Hindlimb muscle (tissue), 1 donor: ENCODE measurements around the gene GAS2L3. TPM values are rescaled to one million over a fixed set of nuclear protein-coding genes. Genes with fewer than 3 reads are reported as not detected.
"Not testable (repeated sequence)": the region's sequence is repeated elsewhere in the genome, so short reads cannot be mapped to it uniquely, and the experiment has no call there.

Experiments used
- DNase-seq: peaks from one replicate; pipeline ENCODE4 v3.0.0-alpha.2; 2013
- polyA plus RNA-seq: library from polyadenylated mRNA; unstranded; fragments of 120-200 nt; gene quantifications from one replicate; pipeline ENCODE4 v1.2.1, GENCODE V29; 2013; ENCODE audit not compliant: insufficient read length

GAS2L3 gene
- 16.6 TPM for polyA plus RNA-seq

GRCh38 chr12:100573292-100574186 is at the start of gene GAS2L3:
Gene GAS2L3 (plus strand): TSS chr12:100573684. CDS start chr12:100594905, 21,221 bp downstream.
- DNase-seq = peak; percentile 92

GRCh38 chr12:100528034-100528433 is 45.5 kb upstream of the GAS2L3 start:
- DNase-seq = no peak

DNA sequence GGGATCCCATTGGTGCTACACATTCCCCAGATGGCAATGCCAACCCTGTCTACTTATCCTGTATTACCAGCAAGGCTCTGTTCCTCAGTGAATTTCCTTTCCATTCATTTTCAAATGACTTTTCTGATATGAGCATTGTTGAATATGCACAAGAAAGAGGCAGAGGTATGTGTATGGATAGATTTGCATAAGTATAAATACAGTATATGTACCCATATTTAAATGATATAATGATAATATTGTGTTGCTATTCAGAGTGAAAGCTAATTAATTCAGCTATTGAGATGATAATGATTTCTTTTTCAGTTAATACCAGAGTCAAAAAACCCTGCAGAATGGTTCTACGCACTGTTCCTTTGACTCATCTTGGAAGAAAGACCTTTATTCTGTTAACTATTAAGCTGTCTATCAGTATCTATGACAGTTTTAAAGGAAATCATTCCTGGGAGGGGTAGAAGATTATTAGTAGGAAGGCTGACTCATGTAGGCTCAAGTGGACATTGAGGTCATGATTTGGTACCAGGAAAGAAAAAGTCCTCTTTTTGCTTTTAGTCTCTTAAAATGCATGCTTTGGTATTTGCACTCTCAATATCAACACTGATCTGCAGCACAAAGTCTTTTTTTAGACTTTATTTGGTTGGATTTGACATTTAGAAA is 44.9 kb upstream of the GAS2L3 start:
- DNase-seq = no peak

GRCh38 chr12:100529756-100530350 is 43.6 kb upstream of the GAS2L3 start:
- DNase-seq = no peak

DNA sequence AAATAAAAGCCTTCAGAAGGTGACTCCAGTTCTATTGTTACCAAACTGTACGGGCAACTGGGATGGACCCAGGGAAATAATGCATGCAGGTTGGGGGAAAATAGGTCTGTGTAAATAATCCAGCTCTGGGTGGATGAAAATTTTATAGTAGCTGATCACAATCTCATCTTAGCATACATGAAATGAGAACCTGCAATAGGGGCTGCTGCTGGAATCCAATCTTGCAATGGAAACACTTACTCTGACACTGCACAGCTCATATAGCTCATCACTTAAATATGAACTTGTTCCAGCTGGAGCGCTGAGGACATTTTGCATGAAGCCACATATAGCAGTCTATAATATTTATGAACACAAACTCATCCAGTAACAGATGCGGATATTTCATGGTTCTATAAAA is 40.1 kb upstream of the GAS2L3 start:
- DNase-seq = no peak

- DNase-seq = no peak
Observed at GRCh38 chr12:100534625-100535227, 38.8 kb upstream of the GAS2L3 start.

DNA sequence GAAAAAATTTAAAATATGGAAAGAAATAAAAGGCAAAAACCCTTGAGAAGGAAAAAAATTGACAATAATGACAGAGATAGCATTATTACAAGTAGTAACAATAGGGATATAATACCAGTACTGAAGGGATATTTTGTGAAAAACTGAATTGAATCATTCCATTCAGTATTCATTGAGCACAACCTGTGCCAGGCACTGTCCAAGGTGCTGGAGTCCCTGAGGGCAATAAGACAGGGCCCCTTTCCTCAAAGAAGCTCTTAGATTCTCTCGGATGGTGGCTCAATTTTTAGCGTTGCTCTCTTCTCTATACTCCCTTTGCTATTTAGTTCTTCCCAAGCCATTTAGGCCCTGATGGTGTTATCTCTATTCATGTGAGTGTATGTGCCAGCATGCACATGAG is 34.3 kb upstream of the GAS2L3 start:
- DNase-seq = peak; percentile 37

DNA sequence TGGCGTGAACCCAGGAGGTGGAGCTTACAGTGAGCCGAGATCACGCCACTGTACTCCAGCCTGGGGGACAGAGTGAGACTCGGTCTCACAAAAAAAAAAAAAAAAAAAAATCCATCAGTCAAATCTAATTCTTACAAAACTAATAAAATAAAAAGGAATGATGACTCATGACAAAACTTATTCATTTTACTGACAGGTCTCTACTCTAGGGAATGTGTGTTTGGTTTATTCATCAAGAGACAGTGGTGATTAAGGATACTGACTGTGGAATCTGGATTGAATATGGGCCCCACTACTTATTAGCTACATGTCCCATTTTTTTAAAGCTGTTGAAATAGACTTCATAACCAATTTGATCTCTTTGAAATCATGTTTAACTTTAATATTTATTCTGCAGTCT is 29.3 kb upstream of the GAS2L3 start:
- DNase-seq = no peak

DNA sequence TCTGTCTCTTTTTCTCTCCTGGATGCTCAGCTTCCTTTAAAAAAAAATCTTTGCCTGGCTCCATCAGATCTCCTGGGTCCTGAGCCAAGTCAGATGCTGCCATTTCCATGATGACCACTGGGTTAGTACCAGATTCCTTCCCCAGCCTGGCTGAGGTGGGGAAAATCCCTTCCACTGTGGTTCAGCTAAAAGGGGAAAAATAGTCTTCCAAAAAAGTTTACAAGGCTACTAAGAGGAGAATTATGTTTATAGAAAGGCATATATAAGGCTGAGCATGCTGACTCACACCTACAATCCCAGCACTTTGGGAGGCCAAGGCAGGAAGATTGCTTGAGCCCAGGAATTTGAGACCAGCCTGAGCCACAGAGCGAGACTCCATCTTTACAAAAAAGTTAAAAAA is 28.4 kb upstream of the GAS2L3 start:
- no peak for DNase-seq

DNA sequence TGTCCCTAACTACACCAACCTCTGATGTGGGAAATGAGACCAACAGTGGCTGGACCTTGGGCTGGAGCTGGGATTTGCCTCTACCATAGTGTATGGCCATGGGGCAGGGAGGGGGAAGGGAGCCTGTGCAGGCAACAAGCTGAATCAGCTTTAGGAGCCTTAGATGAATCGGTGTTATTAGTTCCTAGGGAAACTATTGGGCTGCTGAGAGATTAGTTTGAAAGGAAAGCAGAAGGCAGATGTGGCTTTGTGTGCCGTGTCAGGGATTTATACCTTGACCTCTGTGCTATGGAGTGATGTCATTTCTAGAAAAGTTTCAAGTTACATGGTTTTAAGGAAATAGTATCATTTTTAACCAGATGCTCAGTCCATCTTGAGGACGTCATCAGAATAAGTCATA is 19.5 kb upstream of the GAS2L3 start:
- DNase-seq = no peak

DNA sequence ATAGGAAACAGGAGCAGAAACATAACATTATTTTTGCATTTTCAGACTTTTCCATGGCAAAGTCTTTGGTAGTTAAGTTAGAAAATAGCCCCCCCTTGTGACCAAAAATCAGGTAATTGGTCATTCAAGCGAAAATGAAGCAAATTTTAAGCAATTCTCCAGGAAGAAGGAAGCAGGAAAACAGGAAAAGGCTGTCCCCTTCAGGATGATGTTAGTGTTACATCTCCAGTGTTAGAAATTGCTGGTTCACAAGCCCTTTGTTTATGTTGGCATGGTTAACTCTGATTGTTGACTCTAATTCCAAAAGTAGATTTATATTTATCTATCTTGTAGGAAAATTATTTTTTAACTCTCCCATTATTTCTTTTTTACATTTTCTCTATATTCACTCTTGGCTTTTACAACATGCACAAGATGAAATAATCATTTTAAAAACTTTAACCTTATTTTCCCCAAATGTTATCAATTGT is 18.8 kb upstream of the GAS2L3 start:
- peak; percentile 79 for DNase-seq

DNA sequence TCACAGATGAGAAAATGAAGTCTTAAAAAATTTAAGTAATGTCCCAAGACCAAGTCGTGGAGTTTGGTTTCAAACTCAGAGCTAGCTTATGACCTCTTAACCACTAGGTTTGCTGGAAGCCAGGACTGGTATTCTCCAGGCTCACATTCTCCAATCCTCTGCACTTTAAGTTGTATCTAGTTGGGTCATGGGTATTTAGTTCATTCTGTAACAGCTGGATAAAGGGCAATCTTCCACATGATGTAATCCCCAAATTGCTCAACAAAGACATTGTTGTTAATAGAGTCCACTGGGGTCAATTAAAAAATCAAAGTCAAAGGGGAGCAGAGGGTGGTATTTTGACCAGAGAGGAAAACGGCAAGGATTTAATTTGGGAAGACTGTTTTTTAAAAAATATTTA is 17.8 kb upstream of the GAS2L3 start:
- no peak for DNase-seq

GRCh38 chr12:100557357-100557756 is 16.1 kb upstream of the GAS2L3 start:
- no peak for DNase-seq

DNA sequence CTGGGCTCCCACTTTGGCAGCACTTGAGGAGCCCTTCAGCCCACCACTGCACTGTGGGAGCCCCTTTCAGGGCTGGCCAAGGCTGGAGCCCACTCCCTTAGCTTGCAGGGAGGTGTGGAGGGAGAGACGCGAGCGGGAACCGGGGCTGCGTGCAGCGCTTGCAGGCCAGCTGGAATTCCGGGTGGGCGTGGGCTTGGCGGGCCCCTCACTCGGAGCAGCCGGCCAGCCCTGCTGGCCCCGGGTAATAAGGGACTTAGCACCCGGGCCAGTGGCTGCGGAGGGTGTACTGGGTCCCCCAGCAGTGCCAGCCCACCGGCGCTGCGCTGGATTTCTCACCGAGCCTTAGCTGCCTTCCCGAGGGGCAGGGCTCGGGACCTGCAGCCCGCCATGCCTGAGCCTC is 14.2 kb upstream of the GAS2L3 start:
- not testable (repeated sequence) for DNase-seq

DNA sequence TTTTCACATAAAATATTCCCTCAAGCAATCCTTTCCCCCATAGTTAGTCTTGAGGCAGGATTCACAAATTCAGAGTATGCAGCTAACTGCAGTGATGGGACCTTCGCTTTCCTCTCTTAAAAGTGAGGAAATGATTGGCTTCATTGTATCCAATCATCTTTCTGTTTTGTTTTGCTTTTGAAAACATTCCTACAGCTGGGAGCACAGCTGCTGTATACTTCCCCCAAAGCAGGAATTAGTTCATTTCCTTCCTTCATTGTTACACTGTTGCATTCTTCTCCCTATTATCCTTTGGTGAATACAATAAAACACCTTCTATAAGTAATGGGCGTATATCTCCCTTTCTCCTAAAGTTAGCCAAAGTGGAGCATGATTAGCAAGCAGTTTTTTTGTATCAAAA is 9.4 kb upstream of the GAS2L3 start:
- DNase-seq = peak; percentile 33

DNA sequence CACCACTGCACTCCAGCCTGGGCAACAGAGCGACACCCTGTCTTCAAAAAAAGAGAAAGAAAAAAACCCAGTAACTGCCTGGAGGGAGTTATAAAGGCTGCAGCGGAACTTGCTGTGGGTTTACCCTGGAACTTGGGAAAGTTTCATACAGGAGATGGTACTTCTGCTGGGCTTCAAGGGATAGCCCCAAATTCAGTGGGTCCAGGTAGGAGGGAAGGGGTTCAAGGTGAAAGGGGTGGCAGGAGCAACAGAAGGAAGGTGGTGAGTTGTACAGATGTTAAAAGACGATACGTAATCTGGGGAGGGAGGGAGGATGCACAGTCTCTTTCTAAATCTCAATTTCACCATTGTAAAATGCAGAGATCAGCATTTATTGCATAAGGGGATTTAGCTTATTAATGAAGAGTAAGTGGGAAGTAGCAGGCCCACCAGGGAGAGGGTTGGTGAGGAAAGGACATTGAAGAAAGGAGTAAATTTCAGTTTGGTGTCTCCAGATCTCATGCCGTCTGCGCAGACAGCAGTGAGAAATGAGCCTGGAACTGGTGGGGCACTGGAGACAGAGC is 8.5 kb upstream of the GAS2L3 start:
- DNase-seq = no peak

- DNase-seq = no peak
Observed at GRCh38 chr12:100565987-100566545, 7.4 kb upstream of the GAS2L3 start.

DNA sequence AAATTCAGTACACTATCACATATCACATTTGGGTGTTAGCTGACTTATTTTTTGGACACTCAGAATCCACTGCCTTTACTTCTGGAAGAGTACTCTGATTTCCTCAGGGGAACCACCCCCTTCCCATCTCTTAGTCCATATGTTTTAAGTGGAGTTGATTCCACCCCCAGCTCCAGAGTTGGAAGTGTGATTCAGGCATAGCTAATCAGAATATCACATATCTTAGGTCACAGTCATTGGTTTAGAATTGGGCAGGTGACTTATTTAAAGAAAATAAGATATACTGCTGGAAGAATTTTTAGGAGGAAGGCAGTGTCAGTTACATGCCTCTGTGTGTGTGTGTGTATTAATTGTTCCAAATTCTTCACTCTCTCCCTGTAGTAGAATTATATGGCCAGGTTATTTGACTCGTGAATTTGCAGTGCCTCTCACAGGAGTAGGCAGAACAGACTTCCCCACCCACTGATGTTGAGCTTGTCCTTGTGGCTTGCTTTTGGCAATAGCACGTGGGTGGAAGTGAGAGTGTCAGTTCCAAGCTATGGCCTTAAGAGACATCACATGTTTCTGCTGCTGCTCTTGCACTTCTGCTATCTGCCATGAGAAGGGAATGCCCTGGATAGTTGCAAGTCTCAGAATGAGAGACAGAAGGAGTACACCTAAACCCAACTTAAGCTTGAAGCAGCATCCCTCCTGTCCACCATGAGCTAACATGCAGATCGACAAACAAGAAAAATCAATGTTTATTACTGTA is 6.4 kb upstream of the GAS2L3 start:
- DNase-seq = no peak

DNA sequence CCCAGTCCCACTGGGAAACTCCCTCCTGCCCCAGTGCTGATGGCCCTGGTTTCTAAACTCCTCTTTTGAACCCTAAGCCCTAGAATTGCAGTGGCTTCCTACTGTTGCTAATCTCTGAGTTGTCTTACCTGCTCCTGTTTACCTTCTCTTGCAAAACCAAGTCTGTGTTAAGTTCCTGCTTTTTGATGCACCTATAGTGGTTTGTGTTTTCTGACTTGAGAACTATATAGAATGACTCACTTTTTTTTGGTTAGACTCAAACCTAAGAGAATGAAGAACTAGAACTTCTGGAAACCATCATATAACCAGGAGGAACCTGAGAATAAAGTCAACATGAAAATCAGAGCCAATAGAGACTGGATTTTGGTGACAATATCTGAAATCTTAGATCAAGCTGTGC is 5.5 kb upstream of the GAS2L3 start:
- DNase-seq = no peak

DNA sequence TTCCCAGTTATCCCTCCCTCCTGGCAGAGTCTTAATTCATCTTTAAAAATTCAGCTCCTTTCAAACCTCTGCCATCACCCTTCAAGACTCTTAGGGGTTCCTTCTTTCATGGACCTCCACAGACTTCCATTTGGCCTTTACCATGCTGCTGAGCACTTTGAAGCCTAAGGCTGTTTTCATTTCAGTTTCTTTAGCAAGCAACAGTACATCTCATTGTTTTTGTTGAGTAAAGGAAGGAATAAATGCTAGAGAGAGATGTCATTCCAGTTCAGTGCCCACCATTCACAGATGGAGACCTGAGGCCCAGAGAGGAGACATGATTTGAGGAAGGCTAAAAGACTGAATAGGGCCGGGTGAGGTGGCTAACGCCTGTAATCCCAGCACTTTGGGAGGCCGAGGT is 1.3 kb upstream of the GAS2L3 start:
- no peak for DNase-seq
